Lung (tissue), 12 donors: Measurements from ENCODE around the gene SEMA4F. TPM values are rescaled to one million over a fixed set of nuclear protein-coding genes. Genes with fewer than 3 reads are reported as not detected.
A peak's percentile ranks its signal among the peaks of the same experiment; 100 is the strongest.

Source experiments
- ATAC-seq: fragments of 200-7000 bp; cut with Tn5 transposase; one replicate; pipeline ENCODE4 v1.9.1; 2020; ENCODE audit warnings: moderate number of reproducible peaks; ENCODE audit not compliant: insufficient read depth, low FRiP score
- DNase-seq, 3 donors: peaks; one replicate each; pipeline ENCODE4 v3.0.0-alpha.2; 2013 to 2017
- H3K27ac ChIP-seq, 2 donors: one replicate each; pipeline ENCODE4 v1.5.1; 2013; ENCODE audit warnings: mild to moderate bottlenecking in 2 of 2, moderate library complexity in 2 of 2, control low read depth in 1 of 2, inconsistent platforms in 1 of 2, low read depth in 1 of 2, low read length in 1 of 2
- H3K27me3 ChIP-seq, 3 donors: one replicate each; pipeline ENCODE4 v1.5.1; 2013; ENCODE audit warnings: low read length in 2 of 3; ENCODE audit not compliant: control insufficient read depth in 3 of 3, insufficient read depth in 3 of 3
- H3K36me3 ChIP-seq, 4 donors: one replicate each; pipeline ENCODE4 v1.5.1; 2013; ENCODE audit warnings: low read length in 4 of 4, mild to moderate bottlenecking in 1 of 4, moderate library complexity in 1 of 4; ENCODE audit not compliant: control insufficient read depth in 4 of 4, insufficient read depth in 4 of 4
- H3K4me1 ChIP-seq, 5 donors: one replicate each; pipeline ENCODE4 v1.5.1; 2013; ENCODE audit warnings: low read length in 5 of 5, mild to moderate bottlenecking in 2 of 5, moderate library complexity in 1 of 5; ENCODE audit not compliant: control insufficient read depth in 5 of 5, insufficient read depth in 5 of 5
- H3K4me3 ChIP-seq: one replicate; pipeline ENCODE4 v1.5.1; 2013; ENCODE audit warnings: mild to moderate bottlenecking, control low read depth, moderate library complexity
- H3K9ac ChIP-seq, 2 donors: one replicate each; pipeline ENCODE4 v1.5.1; 2013; ENCODE audit warnings: low read length in 2 of 2, control low read depth in 1 of 2; ENCODE audit not compliant: insufficient read depth in 1 of 2
- H3K9me3 ChIP-seq, 4 donors: one replicate each; pipeline ENCODE4 v1.5.1; 2013; ENCODE audit warnings: low read length in 3 of 4, mild to moderate bottlenecking in 1 of 4, moderate library complexity in 1 of 4; ENCODE audit not compliant: control insufficient read depth in 4 of 4, insufficient read depth in 3 of 4
- WGBS, 2 donors: extraction: QIAGEN DNeasy Blood & Tissue Kit; methylation state at CpG; one replicate each; pipeline ENCODE4 v1.1.7; 2013; 5-methylcytosine and 5-hydroxymethylcytosine counted together
- polyA plus RNA-seq, 2 donors: library from polyadenylated mRNA; stranded (reverse); fragments of 200-250 nt; gene quantifications; one replicate each; pipeline ENCODE4 v1.2.1, GENCODE V29; 2013
- total RNA-seq, 2 donors: library from RNA; depleted of rRNA in 1 of 2; stranded (reverse); fragments of >200 nt in 1 of 2; gene quantifications; one replicate each; pipeline ENCODE4 v1.2.1, GENCODE V29; 2014 to 2021
- TF ChIP-seq, protein P1 (sequence below): IDR thresholded peaks from 2 replicates; pipeline ENCODE4 v1.5.1; 2012; ENCODE audit warnings: mild to moderate bottlenecking; ENCODE audit errors: control extremely low read depth, extremely low read depth
- donor health status: control.
- donor health status: control.
- donor health status: Bipolar disorder and iron deficiency.
- donor health status: healthy.
- donor health status: DM: yes; HTN: yes; CAD: no.

Gene SEMA4F
- total and polyA plus RNA-seq, 4 donors: 3.0 to 9.6 (median 4.2) TPM

DNA sequence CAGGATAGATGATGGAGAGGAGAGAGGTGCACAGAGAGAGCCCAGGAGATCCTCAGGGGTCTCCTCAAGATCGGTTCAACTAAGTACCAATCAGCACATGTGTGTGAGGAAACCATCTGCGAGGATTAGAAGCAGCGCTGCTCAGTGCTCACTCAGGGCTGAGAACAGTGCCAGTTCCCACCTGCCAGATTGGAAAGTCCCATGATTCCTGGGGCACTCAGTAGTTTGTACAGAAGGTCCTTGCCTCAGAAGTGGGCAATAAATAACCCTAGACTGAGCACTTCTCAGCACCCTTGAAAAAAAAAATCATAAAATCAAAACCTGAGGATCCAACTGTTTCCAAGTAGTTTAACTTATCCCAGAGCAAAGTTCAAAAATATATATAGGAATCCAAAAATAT, 53.8 kb downstream of the SEMA4F start:
- Histone ChIP-seq H3K4me3 (no peak overlapping the region), H3K4me1 (peaks cover 0 to 2% (median 0%) of the 10 kb centered on the region in 5 donors), H3K36me3 (no peaks in the 10 kb centered on the region), H3K27me3 (peaks cover 0 to 7% (median 1%) of the 10 kb centered on the region in 3 donors), H3K9me3 (no peaks in the 10 kb centered on the region), H3K9ac (no peak overlapping the region), H3K27ac (no peak overlapping the region)
- TF ChIP-seq, protein P1, sequence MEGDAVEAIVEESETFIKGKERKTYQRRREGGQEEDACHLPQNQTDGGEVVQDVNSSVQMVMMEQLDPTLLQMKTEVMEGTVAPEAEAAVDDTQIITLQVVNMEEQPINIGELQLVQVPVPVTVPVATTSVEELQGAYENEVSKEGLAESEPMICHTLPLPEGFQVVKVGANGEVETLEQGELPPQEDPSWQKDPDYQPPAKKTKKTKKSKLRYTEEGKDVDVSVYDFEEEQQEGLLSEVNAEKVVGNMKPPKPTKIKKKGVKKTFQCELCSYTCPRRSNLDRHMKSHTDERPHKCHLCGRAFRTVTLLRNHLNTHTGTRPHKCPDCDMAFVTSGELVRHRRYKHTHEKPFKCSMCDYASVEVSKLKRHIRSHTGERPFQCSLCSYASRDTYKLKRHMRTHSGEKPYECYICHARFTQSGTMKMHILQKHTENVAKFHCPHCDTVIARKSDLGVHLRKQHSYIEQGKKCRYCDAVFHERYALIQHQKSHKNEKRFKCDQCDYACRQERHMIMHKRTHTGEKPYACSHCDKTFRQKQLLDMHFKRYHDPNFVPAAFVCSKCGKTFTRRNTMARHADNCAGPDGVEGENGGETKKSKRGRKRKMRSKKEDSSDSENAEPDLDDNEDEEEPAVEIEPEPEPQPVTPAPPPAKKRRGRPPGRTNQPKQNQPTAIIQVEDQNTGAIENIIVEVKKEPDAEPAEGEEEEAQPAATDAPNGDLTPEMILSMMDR: no peak
- WGBS, 2 donors: 68 to 85% methylated on average over 3 of the region's 3 CpGs
- ATAC-seq (no peak), DNase-seq (no peak)

DNA sequence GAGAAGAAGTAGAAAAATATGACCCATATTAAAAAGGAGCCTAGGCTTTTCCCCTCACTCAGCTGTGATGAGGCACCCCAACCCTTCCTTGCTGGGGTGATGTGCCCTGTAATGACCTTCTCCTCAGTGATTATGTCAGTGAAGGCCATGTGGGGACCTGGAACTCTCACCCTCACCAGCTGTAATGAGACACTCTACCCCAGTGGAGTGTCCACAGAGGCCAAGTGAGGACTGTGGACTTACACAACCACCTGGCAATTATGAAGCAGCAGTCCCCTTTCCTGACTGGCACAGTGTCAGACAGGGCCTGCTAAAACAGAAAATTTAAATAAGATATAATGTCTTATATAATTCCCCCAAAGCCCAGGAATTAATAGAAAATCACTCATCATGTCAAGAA, 54.2 kb downstream of the SEMA4F start:
- H3K27ac ChIP-seq: no peak overlapping the region
- ATAC-seq (no peak), DNase-seq (no peak)
- TF ChIP-seq, protein P1: no peak
- H3K9ac ChIP-seq: no peak overlapping the region
- no peaks in the 10 kb centered on the region for H3K36me3 ChIP-seq
- H3K4me3 ChIP-seq: no peak overlapping the region
- H3K27me3 ChIP-seq: peaks cover 0 to 6% (median 2%) of the 10 kb centered on the region in 3 donors
- H3K4me1 ChIP-seq: peaks cover 0 to 2% (median 0%) of the 10 kb centered on the region in 5 donors
- H3K9me3 ChIP-seq: no peaks in the 10 kb centered on the region

DNA sequence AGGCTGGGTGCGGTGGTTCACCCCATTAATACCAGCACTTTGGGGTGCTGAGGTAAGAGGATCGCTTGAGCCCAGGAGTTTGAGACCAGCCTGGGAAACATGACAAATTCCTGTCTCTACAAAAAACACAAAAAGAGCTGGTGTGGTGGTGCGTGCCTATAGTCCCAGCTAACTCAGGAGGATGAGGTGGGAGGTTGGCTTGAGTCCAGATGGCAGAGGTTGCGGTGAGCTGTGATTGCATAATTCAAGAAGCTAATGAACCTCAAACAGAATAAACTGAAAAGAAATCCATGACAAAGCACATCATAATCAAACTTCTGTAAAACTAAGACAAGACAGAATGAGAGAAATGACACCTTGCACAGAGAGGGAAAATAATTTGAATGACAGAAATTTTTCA, 54.8 kb downstream of the SEMA4F start:
- peaks cover 0 to 2% (median 0%) of the 10 kb centered on the region in 5 donors for H3K4me1 ChIP-seq
- TF ChIP-seq, protein P1: no peak
- H3K27me3 ChIP-seq: peaks cover 0 to 8% (median 2%) of the 10 kb centered on the region in 3 donors
- H3K4me3 ChIP-seq: no peak overlapping the region
- no peak overlapping the region for H3K27ac ChIP-seq
- H3K9me3 ChIP-seq: no peaks in the 10 kb centered on the region
- DNase-seq (peak in 1 of 3 donors; percentile 3), ATAC-seq (no peak)
- no peaks in the 10 kb centered on the region for H3K36me3 ChIP-seq
- no peak overlapping the region for H3K9ac ChIP-seq
- WGBS, 2 donors: 54 to 59% methylated on average over 4 of the region's 4 CpGs
